OCI-LY1 (cell line): ENCODE results near the gene SMCO3.

Experiments
- CTCF ChIP-seq: fragments of 200-600 bp; sonication (generic), shearing (Covaris generic); IDR thresholded peaks from 2 replicates; pipeline ENCODE4 v1.5.1; 2017; ENCODE audit warnings: mild to moderate bottlenecking, antibody characterized with exemption, low read length, moderate library complexity, mixed read lengths
- EZH2 ChIP-seq: fragments of 200-600 bp; sonication (generic), shearing (Covaris generic); IDR thresholded peaks from 2 replicates; pipeline ENCODE4 v1.8.0; 2017; ENCODE audit warnings: borderline replicate concordance, mixed run types, mild to moderate bottlenecking, antibody characterized with exemption, low read length, moderate library complexity, mixed read lengths

- TF ChIP-seq CTCF (no peak), EZH2 (no peak)
Measured at GRCh38 chr12:14779834-14780233, 34.1 kb downstream of the SMCO3 start.
